CD4-positive, alpha-beta T cell (primary cell): ENCODE results near the gene ANKRD6. TPM values are rescaled to one million over a fixed set of nuclear protein-coding genes. Genes with fewer than 3 reads are reported as not detected.

Source experiments
- ATAC-seq: fragments of 200-7000 bp; cut with Tn5 transposase; one replicate; pipeline ENCODE4 v1.10.0; 2022; ENCODE audit warnings: mild to moderate bottlenecking; ENCODE audit not compliant: poor library complexity
- CTCF ChIA-PET: fragments of 350-600 bp; sonication (Branson Sonifier 250); formaldehyde crosslinking; loops from one replicate; lab custom pipeline; 2021; ENCODE audit warnings: antibody characterized with exemption, inconsistent platforms; lab: Charles Lee
- POLR2A ChIA-PET: fragments of 350-600 bp; sonication (Branson Sonifier 250); formaldehyde crosslinking; loops from one replicate; lab custom pipeline; 2021; ENCODE audit warnings: antibody characterized with exemption, inconsistent platforms; lab: Charles Lee
- DNase-seq, 14 experiments: peaks; one replicate each; pipeline ENCODE4 v3.0.0-alpha.2; 2013 to 2020; ENCODE audit warnings: mixed read lengths in 2 of 14
- H3K27ac ChIP-seq, 2 donors: one replicate each; pipeline versions ENCODE4 v1.5.1 to v1.7.0; 2013; ENCODE audit warnings: low read length in 2 of 2, low read depth in 1 of 2, mild to moderate bottlenecking in 1 of 2
- H3K27me3 ChIP-seq, 2 experiments: 1 replicate in 1 of 2; 2 replicates in 1 of 2; pipeline versions ENCODE4 v1.6.1 to v1.7.0; 2013; ENCODE audit warnings: low read length in 2 of 2, control low read depth in 1 of 2, mild to moderate bottlenecking in 1 of 2, moderate library complexity in 1 of 2; ENCODE audit not compliant: insufficient read depth in 2 of 2, control insufficient read depth in 1 of 2
- H3K36me3 ChIP-seq: one replicate; pipeline ENCODE4 v1.6.1; 2013; ENCODE audit warnings: low read length, control low read depth; ENCODE audit not compliant: insufficient read depth
- H3K4me1 ChIP-seq: one replicate; pipeline ENCODE4 v1.6.1; 2013; ENCODE audit warnings: low read length, control low read depth; ENCODE audit not compliant: insufficient read depth
- H3K4me3 ChIP-seq: one replicate; pipeline ENCODE4 v1.5.1; 2013; ENCODE audit warnings: mild to moderate bottlenecking, low read length, moderate library complexity
- H3K9me3 ChIP-seq, 2 experiments: 1 replicate in 1 of 2; 2 replicates in 1 of 2; pipeline versions ENCODE4 v1.6.1 to v1.7.0; 2013; ENCODE audit warnings: low read length in 2 of 2, mild to moderate bottlenecking in 2 of 2, control low read depth in 1 of 2, moderate library complexity in 1 of 2; ENCODE audit not compliant: control insufficient read depth in 1 of 2, insufficient read depth in 1 of 2
- H3K27ac Mint-ChIP-seq: one replicate; pipeline ENCODE4 v1.8.0; 2020; ENCODE audit warnings: mixed read lengths
- H3K27me3 Mint-ChIP-seq: one replicate; pipeline ENCODE4 v1.8.0; 2021; ENCODE audit warnings: mixed read lengths
- H3K36me3 Mint-ChIP-seq: one replicate; pipeline ENCODE4 v1.8.0; 2021; ENCODE audit warnings: low read depth, mixed read lengths
- H3K4me1 Mint-ChIP-seq: one replicate; pipeline ENCODE4 v1.8.0; 2021; ENCODE audit warnings: low read depth, mixed read lengths
- H3K4me3 Mint-ChIP-seq: one replicate; pipeline ENCODE4 v1.8.0; 2020; ENCODE audit warnings: mild to moderate bottlenecking, mixed read lengths
- H3K9me3 Mint-ChIP-seq: one replicate; pipeline ENCODE4 v1.8.0; 2020; ENCODE audit warnings: mixed read lengths
- CTCF ChIP-seq: fragments of 200-600 bp; IDR thresholded peaks from one replicate; pipeline ENCODE4 v1.8.0; 2022; ENCODE audit warnings: antibody characterized with exemption, mild to moderate bottlenecking
- intact Hi-C, 2 experiments: fragments of 100-400 bp; cut with DNase I in 1 of 2; cut with micrococcal nuclease in 1 of 2; formaldehyde crosslinking; loops; one replicate each; pipeline versions ENCODE4 v1.15.1 to v1.9.0; 2023 to 2025; cut with DNase I, micrococcal nuclease
- total RNA-seq, 174 experiments: library from RNA in 2 of 174; stranded (reverse) in 2 of 174; gene quantifications; one replicate each; pipeline ENCODE4 v1.2.3 and lab custom pipeline; 2021 to 2026

The ANKRD6 gene
- total RNA-seq, 2 experiments from 2014 or later, result 3.8 to 4.8 TPM

- TF ChIP-seq CTCF, result no peak
- no peak overlapping the region for H3K4me3 ChIP-seq
- H3K4me3 Mint-ChIP-seq, result no peak overlapping the region
Observed at GRCh38 chr6:89542866-89543265, 109.9 kb downstream of the ANKRD6 start.

GRCh38 chr6:89547281-89547680, 114.3 kb downstream of the ANKRD6 start:
- no peaks in the 10 kb centered on the region for H3K9me3 Mint-ChIP-seq
- no peak overlapping the region for H3K4me3 Mint-ChIP-seq
- intact Hi-C loops, result no loop called here
- TF ChIP-seq CTCF, result no peak
- Histone ChIP-seq H3K4me3 (no peak overlapping the region), H3K27ac (no peak overlapping the region), H3K36me3 (no peaks in the 10 kb centered on the region), H3K9me3 (no peaks in the 10 kb centered on the region), H3K27me3 (no peaks in the 10 kb centered on the region), H3K4me1 (no peaks in the 10 kb centered on the region)
- no peak for ATAC-seq
- no peaks in the 10 kb centered on the region for H3K36me3 Mint-ChIP-seq
- DNase-seq, result no peak
- POLR2A ChIA-PET, result no interaction called here
- H3K27me3 Mint-ChIP-seq, result peaks cover 8% of the 10 kb centered on the region
- H3K27ac Mint-ChIP-seq, result no peak overlapping the region
- CTCF ChIA-PET, result no interaction called here
- H3K4me1 Mint-ChIP-seq, result no peaks in the 10 kb centered on the region

More at GRCh38 chr6:89542866-89543265, 109.9 kb downstream of the ANKRD6 start:
- intact Hi-C loops, result no loop called here
- H3K27ac ChIP-seq, result no peak overlapping the region
- ChIA-PET POLR2A (no interaction called here), CTCF (no interaction called here)
- H3K36me3 ChIP-seq, result no peaks in the 10 kb centered on the region
- ATAC-seq (no peak), DNase-seq (no peak)
- H3K27me3 ChIP-seq, result no peaks in the 10 kb centered on the region
- H3K27ac Mint-ChIP-seq, result no peak overlapping the region
- H3K4me1 ChIP-seq, result no peaks in the 10 kb centered on the region
- no peaks in the 10 kb centered on the region for H3K9me3 ChIP-seq
- H3K4me1 Mint-ChIP-seq, result no peaks in the 10 kb centered on the region
- H3K9me3 Mint-ChIP-seq, result no peaks in the 10 kb centered on the region
- peaks cover 8% of the 10 kb centered on the region for H3K27me3 Mint-ChIP-seq
- no peaks in the 10 kb centered on the region for H3K36me3 Mint-ChIP-seq

- Mint-ChIP-seq H3K27ac (no peak overlapping the region), H3K27me3 (no peaks in the 10 kb centered on the region), H3K4me3 (no peak overlapping the region), H3K36me3 (no peaks in the 10 kb centered on the region), H3K9me3 (peaks cover 10% of the 10 kb centered on the region), H3K4me1 (no peaks in the 10 kb centered on the region)
- no peak overlapping the region for H3K27ac ChIP-seq
- H3K27me3 ChIP-seq, result peaks cover 0 to 7% of the 10 kb centered on the region in 2 experiments
- ChIA-PET CTCF (no interaction called here), POLR2A (interaction anchor here (0.6 kb wide), 1 partner anchor 546 kb away, joined by 3 read pairs; no protein-coding TSS in a partner anchor)
- no peak for ATAC-seq
- peaks cover 0 to 3% of the 10 kb centered on the region in 2 experiments for H3K9me3 ChIP-seq
- DNase-seq, result no peak
- intact Hi-C loops, result no loop called here
- H3K36me3 ChIP-seq, result no peaks in the 10 kb centered on the region
- TF ChIP-seq CTCF, result no peak
- H3K4me3 ChIP-seq, result no peak overlapping the region
- H3K4me1 ChIP-seq, result no peaks in the 10 kb centered on the region
Observed at GRCh38 chr6:89553431-89553830, 120.5 kb downstream of the ANKRD6 start.
